Hypothalamus (tissue), 51 donors: ENCODE results near the gene GRIN3B.

ENCODE experiments used
- DNase-seq, 51 donors: peaks; one replicate each; lab custom pipeline; 2025; lab: John Stamatoyannopoulos, UW

Gene GRIN3B

GRCh38 chr19:989381-990081, 10.7 kb upstream of the GRIN3B start:
- DNase-seq, result no peak

- no peak for DNase-seq
Observed at GRCh38 chr19:990119-990571, 10.1 kb upstream of the GRIN3B start.

GRCh38 chr19:990746-991145, 9.5 kb upstream of the GRIN3B start:
- DNase-seq, result no peak

GRCh38 chr19:991174-991931, 8.9 kb upstream of the GRIN3B start:
- DNase-seq, result peak in 3 of 51 donors; percentile 12 to 35 (median 35)

- no peak for DNase-seq
Observed at GRCh38 chr19:991932-992669, 8.1 kb upstream of the GRIN3B start.

GRCh38 chr19:992670-993055, 7.6 kb upstream of the GRIN3B start:
- no peak for DNase-seq

GRCh38 chr19:993361-993830, 6.8 kb upstream of the GRIN3B start:
- DNase-seq, result no peak

GRCh38 chr19:993831-994393, 6.3 kb upstream of the GRIN3B start:
- no peak for DNase-seq

- no peak for DNase-seq
Observed at GRCh38 chr19:994516-994915, 5.7 kb upstream of the GRIN3B start.

- DNase-seq, result peak in 1 of 51 donors; percentile 6
Observed at GRCh38 chr19:995051-995827, 5.0 kb upstream of the GRIN3B start.

- peak in 4 of 51 donors; percentile 8 to 27 (median 18) for DNase-seq
Observed at GRCh38 chr19:996051-996838, 4.0 kb upstream of the GRIN3B start.

- no peak for DNase-seq
Observed at GRCh38 chr19:998064-998463, 2.2 kb upstream of the GRIN3B start.

- DNase-seq, result no peak
Observed at GRCh38 chr19:999379-999719, 870 bp upstream of the GRIN3B start.

- DNase-seq, result no peak
Observed at GRCh38 chr19:1000591-1001537, 645 bp downstream of the GRIN3B start.

- peak in 15 of 51 donors; percentile 2 to 53 (median 20) for DNase-seq
Observed at GRCh38 chr19:1001538-1002166, 1.4 kb downstream of the GRIN3B start.

- no peak for DNase-seq
Observed at GRCh38 chr19:1002600-1002999, 2.4 kb downstream of the GRIN3B start.

- no peak for DNase-seq
Observed at GRCh38 chr19:1003283-1003682, 3.1 kb downstream of the GRIN3B start.
